HCEC 1CT (cell line): Measurements from ENCODE around the gene WNT3A.

Source experiments
- DNase-seq: peaks from one replicate; pipeline ENCODE4 v3.0.0-alpha.2; 2017

The WNT3A gene

GRCh38 chr1:228088586-228089498 is 82.0 kb downstream of the WNT3A start:
- no peak for DNase-seq

GRCh38 chr1:228089519-228090380 is 83.0 kb downstream of the WNT3A start:
- DNase-seq, result no peak

DNA sequence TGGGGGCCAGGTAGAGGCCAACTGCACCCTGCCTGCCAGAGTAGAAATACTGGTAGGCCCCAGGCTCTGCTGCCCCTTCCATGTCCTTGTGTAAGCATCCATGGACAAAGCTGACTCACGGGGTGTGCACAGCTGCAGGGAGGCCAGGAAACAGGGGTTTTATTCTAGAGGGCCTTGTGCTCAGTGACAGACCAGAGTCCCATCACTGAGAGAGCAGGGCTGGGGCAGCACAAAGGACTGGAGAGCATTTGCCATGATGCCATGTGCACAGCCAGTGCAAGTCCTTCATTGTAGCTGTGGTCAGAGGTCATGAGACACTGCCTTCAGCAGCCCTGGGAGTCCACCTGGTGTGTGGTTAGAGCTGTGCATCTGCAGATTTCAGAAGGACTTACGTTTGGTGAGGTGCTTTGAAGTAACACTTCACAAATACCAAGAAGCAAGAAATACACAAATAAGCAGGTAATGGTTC is 83.8 kb downstream of the WNT3A start:
- DNase-seq, result peak; percentile 44

DNA sequence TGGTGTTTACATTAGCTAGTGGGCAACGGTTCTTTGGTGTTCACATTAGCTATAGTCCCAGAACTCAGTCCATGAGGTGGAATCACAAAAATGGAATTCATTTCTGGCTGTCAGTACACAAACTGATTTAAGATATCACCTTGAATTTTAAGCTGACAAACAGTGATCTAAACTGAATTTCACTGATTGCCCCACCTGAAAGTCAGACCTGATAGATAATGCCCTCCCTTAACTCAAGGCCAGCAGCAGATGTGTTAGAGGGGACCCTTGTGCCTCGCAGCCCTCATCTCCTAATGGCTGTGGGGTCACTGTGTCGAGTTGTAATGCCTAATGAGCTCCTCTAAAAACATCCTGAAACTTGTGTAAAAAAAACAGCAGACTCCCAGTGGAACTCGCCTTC is 84.3 kb downstream of the WNT3A start:
- no peak for DNase-seq

DNA sequence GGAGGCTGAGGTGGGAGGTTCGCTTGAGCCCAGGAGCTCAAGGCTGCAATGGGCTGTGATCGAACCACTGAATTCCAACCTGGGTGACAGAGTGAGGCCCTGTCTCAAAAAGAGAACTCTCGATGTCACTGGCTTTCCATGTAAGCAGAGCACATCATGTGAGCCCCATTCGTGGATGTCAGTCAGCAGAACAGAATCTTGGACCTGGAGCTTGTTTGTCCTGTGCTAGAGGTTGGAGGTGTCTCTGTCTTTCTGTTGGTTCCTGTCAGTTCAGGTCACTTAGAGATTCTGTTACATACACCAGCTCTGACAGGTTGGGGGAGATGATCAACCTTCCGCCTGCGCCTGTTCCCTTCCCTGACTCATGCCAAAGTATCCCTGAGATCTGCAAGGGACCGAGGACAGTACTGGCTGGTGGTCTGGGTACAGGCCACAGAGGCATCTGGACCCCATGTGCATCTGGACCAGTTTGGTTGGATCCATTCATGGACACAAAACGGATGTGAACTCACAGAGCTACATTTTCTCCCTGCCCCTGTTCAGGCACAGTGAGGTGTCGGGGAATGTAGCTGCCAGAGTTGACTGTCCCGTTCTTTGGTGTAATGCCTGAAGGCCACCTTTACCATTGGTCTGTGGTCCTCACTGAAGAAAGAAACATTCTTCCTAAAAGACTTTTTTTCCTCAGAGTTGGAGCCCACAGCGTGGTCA is 85.7 kb downstream of the WNT3A start:
- DNase-seq, result no peak

GRCh38 chr1:228093050-228093906 is 86.5 kb downstream of the WNT3A start:
- DNase-seq, result no peak

DNA sequence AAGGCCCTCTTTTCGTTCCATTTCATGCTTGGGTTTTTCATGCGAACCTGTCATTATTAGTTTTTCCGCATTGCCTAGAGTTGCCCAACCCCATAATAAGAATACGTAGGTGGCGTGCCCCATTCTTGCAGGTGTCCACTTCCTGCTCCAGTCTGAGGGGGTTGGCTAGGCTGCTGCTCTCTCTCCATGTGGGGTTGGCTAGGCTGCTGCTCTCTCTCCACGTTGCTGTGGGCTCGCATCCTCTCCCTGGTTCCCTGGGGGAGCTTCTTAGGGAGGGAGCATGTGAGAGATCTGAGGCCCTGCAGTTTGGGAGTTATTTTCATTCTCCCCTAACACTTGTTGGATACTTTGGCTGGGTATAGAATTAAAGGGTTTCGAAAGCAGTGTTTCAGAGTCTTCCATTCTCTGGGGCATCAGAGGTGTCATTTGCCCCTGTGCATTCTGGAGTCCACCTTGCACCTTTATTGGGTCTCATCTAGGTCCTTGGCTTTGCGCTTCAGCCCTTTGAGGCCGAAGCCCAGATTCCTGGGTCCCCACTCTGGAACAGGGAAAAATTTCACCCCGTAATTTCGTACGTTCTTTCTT is 87.7 kb downstream of the WNT3A start:
- DNase-seq, result no peak

- no peak for DNase-seq
Observed at GRCh38 chr1:228095161-228095560, 88.4 kb downstream of the WNT3A start.

DNA sequence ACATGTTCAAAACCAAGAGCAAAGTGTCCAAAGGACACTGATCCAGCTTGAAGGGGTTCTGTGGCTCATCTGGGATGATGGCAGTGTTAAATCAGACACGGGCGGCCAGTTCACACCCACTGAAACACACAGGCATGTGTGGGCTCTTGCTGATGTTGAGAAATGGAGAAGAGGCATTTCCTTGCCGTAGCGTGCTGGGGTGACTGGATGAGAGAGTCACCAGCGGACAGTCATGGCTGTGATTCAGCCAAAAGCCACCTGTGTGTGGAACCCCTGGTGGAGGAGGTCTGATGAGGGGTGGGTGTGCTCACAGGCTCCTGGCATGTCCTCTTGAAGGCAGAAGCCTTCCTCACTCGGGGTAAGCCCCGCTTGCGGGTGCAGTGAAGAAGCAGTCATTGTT is 89.1 kb downstream of the WNT3A start:
- DNase-seq, result no peak

DNA sequence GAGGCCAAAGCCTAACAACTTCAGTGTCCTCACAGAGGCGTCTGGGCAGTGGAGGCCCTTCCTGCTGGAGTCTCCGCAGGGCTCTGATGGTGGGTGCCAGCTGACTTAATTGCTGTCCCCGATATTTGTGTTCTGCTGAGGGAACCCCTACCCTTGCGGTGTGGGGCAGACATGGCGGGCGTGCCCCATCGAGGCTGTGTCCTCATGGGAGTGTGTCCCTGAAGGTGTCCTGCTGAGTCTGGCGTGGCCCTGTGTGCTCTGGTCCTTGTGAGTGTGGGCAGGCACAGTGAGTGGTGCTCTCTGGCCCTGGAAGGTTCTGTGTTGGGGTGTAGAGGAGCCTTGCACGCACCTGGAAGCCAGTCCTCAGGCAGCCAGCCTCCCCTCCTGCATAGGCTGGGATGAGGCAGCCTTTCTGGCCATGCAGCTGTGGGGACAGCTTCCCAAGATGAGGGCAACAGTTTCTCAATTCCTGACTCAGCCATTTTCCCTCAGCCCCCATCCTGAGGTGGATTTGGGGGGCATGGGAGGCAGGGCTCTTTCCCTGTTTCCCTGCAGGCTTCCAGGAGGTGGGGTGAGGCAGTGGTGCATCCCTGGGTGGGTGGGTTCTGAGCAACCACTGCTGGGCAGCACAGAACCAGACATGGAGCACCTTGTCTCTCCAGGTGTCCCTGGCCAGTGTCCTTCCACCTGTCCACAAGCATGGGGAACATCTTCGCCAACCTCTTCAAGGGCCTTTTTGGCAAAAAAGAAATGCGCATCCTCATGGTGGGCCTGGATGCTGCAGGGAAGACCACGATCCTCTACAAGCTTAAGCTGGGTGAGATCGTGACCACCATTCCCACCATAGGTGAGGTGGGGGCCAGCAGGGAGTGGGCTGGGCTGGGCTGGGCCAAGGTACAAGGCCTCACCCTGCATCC is 89.9 kb downstream of the WNT3A start:
- no peak for DNase-seq

GRCh38 chr1:228097333-228098081 is 90.7 kb downstream of the WNT3A start:
- no peak for DNase-seq

DNA sequence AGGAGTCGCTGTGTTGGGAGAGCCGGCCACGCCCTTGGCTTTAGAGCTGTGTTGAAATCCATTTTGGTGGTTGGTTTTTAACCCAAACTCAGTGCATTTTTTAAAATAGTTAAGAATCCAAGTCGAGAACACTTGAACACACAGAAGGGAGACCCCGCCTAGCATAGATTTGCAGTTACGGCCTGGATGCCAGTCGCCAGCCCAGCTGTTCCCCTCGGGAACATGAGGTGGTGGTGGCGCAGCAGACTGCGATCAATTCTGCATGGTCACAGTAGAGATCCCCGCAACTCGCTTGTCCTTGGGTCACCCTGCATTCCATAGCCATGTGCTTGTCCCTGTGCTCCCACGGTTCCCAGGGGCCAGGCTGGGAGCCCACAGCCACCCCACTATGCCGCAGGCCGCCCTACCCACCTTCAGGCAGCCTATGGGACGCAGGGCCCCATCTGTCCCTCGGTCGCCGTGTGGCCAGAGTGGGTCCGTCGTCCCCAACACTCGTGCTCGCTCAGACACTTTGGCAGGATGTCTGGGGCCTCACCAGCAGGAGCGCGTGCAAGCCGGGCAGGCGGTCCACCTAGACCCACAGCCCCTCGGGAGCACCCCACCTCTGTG is 91.6 kb downstream of the WNT3A start:
- DNase-seq, result no peak

DNA sequence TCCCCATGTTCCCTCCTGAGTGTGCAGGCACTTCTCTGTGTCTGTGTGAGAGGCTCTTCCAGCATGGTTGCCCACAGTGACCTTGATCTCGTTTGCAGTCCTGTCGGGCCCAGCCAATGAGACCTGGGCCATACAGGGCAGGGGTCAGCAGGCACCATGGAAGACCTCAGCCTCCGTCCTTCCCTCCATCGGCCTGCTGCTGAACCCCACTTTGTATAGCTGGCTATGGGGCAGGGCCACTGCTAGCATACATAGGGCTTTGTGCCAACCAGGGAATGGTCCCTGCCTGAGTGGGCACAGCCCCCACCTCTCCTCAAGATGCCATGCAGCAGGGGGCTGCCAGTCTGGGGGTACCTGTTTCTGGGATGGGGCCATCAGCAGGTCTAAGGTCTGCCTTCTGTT is 92.5 kb downstream of the WNT3A start:
- DNase-seq, result no peak

DNA sequence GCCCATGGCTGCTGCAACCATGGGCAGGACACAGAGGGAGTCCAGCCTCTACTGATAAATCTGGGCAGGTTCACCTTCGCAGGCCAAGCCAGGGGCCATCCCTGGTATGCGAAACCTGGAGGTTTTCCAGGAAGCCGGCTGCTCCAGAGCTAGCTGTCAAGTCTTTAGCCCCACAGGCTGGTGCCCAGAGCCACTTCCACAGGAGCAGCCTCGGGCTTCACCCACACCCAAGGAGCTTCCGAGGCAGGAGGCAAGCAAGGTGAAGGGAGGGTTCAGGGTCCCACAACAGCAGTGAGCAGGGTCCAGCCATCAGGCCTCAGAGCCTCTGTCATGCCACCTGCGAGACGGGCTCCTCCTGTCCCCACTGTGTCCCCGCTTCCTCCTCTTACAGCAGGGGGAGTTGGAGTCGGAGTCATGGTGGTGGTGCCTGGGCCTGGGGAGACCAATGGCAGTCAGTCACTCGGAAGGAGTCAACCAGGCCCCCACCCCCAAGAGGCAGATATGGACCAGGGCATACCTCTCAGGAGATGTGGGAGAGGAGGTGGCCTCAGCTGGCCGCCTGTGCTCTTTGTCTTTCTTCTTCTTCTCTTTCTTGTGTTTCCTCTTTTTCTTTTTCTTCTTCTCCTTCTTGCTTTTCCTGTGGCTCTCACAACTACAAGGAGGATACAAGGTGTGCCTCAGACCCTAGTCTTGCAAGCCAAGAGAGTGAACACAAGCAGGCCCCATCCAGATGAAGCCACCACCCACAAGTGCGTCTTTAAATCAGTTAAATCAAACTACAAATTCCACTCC is 94.2 kb downstream of the WNT3A start:
- DNase-seq, result no peak

DNA sequence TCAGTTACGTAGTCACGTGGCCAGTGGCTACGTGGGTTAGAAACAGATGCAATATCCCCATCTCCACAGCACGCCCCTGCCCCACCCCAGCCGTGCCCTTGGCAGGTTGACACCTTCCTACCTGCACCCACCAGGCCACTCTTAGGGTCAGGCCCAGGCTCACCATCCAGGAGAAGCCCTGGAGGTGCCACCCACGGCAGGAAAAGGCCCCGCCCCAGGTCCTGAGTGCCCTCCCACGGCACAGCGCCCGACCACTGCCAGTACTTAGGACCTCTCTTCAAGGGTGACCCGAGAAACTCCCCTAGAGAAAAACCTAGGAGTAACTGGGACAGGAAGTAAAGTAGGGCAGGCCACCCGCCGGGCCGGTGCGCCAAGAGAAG is 94.8 kb downstream of the WNT3A start:
- no peak for DNase-seq

DNA sequence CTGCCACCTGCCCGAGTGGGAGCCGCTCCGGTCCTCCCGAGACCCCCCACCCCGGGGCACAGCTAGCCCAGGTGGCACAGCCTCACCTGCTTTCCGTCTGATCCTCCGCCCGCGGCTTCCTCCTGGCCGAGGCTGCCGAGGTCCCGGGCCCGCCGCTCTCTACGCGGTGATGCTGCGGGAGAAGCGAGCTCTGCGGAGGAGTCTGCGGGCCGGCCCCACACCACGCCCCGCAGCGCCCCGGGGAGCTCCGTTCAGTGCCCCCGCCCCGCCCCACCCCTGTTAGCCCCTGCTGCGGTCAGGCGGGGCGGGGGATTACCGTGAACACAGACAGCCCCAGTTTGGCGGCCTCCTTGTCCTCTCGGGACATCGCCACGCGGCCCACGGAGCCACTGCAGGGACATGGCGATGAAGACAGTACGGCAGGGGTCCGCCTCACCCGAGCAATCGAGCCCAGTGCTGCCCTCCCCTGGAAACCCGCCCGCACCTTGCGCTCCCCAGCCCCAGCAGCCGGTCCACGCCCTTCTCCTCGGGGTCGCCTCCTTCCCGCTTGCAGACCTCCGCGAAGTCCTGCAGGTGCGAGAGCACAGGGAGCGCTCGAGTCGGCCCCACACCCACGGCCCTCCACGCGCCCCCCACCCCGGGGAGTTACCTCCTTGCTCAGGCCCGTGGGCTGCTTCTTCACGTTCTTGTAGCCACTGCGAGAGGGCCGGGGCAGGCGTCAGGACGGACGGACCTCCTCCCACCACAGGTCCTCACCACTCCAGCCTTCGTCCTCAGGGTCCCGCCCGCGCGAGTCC is 95.4 kb downstream of the WNT3A start:
- no peak for DNase-seq

DNA sequence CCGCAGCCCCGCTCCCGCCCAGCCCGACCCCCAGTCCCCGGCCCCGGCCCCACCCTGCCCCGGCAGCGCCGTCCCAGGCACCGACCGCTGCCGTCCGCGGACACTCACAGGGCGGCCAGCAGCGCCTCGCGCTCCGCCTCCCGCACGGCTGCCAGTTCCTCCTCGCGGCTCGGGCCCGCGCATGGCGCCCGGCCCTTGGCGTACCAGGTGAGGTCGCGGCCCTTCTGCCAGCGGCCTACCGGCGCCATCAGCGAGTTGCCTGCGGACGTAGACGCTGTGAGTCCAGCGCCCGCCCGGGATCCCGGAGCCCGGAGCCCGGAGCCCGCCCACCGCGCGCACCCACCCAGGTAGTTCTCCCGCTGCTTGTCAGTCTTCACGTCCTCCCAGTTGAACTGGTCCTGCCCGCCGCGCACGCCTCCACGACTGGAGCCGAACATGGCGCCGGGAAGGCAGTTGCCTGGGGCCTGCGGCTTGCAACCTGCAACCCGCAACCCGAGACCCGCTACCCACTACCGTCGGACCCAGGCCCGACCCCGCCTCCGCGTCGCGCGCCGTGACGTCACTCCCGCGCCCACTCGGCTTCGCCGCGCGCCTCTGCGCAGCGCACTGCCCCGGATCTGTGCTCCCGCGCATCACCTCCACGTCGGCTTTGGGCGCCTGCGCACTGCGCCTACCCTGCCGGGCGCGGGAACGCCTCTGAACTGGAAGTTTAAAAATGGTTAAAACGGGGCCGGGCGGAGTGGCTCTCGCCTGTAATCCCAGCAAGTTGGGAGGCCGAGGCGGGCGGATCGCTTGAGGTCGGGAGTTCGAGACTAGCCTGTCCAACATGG is 96.2 kb downstream of the WNT3A start, which contains the start of gene C1orf35:
TSS of gene C1orf35 (minus strand) at position 535 of the 830 bp plus-strand sequence. CDS start at position 437, 98 bp downstream.
- DNase-seq, result peak; percentile 87
